Activated T-helper 17 cell treated with anti-CD3 and anti-CD28 coated beads, Interleukin-2, amount 50 U/mL, for 72 hours (primary cell): ENCODE measurements around the gene NKX1-2. TPM values are rescaled to one million over a fixed set of nuclear protein-coding genes. Genes with fewer than 3 reads are reported as not detected.
A peak's percentile ranks its signal among the peaks of the same experiment; 100 is the strongest.

Source experiments
- ATAC-seq: fragments of 150-1000 bp; cut with Tn5 transposase; replicated peaks from 2 replicates; pipeline ENCODE4 v1.10.0; 2021; ENCODE audit warnings: mild to moderate bottlenecking, moderate library complexity
- H3K27ac Mint-ChIP-seq: one replicate; pipeline ENCODE4 v1.8.0; 2022; ENCODE audit warnings: mixed read lengths
- H3K27me3 Mint-ChIP-seq: one replicate; pipeline ENCODE4 v1.8.0; 2022; ENCODE audit warnings: mixed read lengths
- H3K36me3 Mint-ChIP-seq: one replicate; pipeline ENCODE4 v1.8.0; 2022; ENCODE audit warnings: low read depth, mild to moderate bottlenecking, mixed read lengths
- H3K4me1 Mint-ChIP-seq: one replicate; pipeline ENCODE4 v1.8.0; 2022; ENCODE audit warnings: mixed read lengths
- H3K4me3 Mint-ChIP-seq: one replicate; pipeline ENCODE4 v1.8.0; 2022; ENCODE audit warnings: mild to moderate bottlenecking, mixed read lengths
- H3K9me3 Mint-ChIP-seq: one replicate; pipeline ENCODE4 v1.8.0; 2022; ENCODE audit warnings: mixed read lengths
- total RNA-seq, 2 donors: library from RNA; stranded (reverse); gene quantifications; one replicate each; pipeline ENCODE4 v1.2.3, GENCODE V29; 2022

The NKX1-2 gene
- total RNA-seq, 2 donors from 2014 or later = not detected

- H3K27me3 Mint-ChIP-seq = no peaks in the 10 kb centered on the region
- H3K36me3 Mint-ChIP-seq = peaks cover 6% of the 10 kb centered on the region
- H3K27ac Mint-ChIP-seq = no peak overlapping the region
- H3K4me1 Mint-ChIP-seq = peaks cover 4% of the 10 kb centered on the region
- H3K9me3 Mint-ChIP-seq = no peaks in the 10 kb centered on the region
- ATAC-seq = no peak
- H3K4me3 Mint-ChIP-seq = no peak overlapping the region
These were observed 33.0 kb upstream of the NKX1-2 start for GRCh38 chr10:124482876-124483275.

GRCh38 chr10:124482236-124482800 is 32.5 kb upstream of the NKX1-2 start:
- Mint-ChIP-seq H3K9me3 (no peaks in the 10 kb centered on the region), H3K27me3 (no peaks in the 10 kb centered on the region), H3K4me3 (no peak overlapping the region), H3K36me3 (peaks cover 6% of the 10 kb centered on the region), H3K27ac (no peak overlapping the region), H3K4me1 (peaks cover 4% of the 10 kb centered on the region)
- ATAC-seq = no peak

- Mint-ChIP-seq H3K4me3 (no peak overlapping the region), H3K9me3 (no peaks in the 10 kb centered on the region), H3K36me3 (peaks cover 6% of the 10 kb centered on the region), H3K27ac (no peak overlapping the region), H3K4me1 (peaks cover 4% of the 10 kb centered on the region), H3K27me3 (no peaks in the 10 kb centered on the region)
- ATAC-seq = no peak
These were observed 31.9 kb upstream of the NKX1-2 start for GRCh38 chr10:124481717-124482116.

- Mint-ChIP-seq H3K4me1 (peaks cover 4% of the 10 kb centered on the region), H3K36me3 (peaks cover 6% of the 10 kb centered on the region), H3K27me3 (no peaks in the 10 kb centered on the region), H3K4me3 (no peak overlapping the region), H3K9me3 (no peaks in the 10 kb centered on the region), H3K27ac (no peak overlapping the region)
- ATAC-seq = no peak
These were observed 31.0 kb upstream of the NKX1-2 start for GRCh38 chr10:124480860-124481259.

- no peak overlapping the region for H3K4me3 Mint-ChIP-seq
- H3K9me3 Mint-ChIP-seq = no peaks in the 10 kb centered on the region
- peaks cover 4% of the 10 kb centered on the region for H3K4me1 Mint-ChIP-seq
- no peak for ATAC-seq
- H3K27me3 Mint-ChIP-seq = no peaks in the 10 kb centered on the region
- H3K27ac Mint-ChIP-seq = no peak overlapping the region
- no peaks in the 10 kb centered on the region for H3K36me3 Mint-ChIP-seq
These were observed 28.7 kb upstream of the NKX1-2 start for GRCh38 chr10:124478515-124478914.

GRCh38 chr10:124477614-124478363 is 28.0 kb upstream of the NKX1-2 start:
- Mint-ChIP-seq H3K27ac (no peak overlapping the region), H3K27me3 (no peaks in the 10 kb centered on the region), H3K36me3 (no peaks in the 10 kb centered on the region), H3K4me1 (peaks cover 2% of the 10 kb centered on the region), H3K4me3 (no peak overlapping the region), H3K9me3 (no peaks in the 10 kb centered on the region)
- no peak for ATAC-seq

- Mint-ChIP-seq H3K36me3 (no peaks in the 10 kb centered on the region), H3K4me3 (no peak overlapping the region), H3K27ac (no peak overlapping the region), H3K4me1 (no peaks in the 10 kb centered on the region), H3K9me3 (no peaks in the 10 kb centered on the region), H3K27me3 (no peaks in the 10 kb centered on the region)
- ATAC-seq = no peak
These were observed 26.3 kb upstream of the NKX1-2 start for GRCh38 chr10:124476043-124476725.

- H3K27ac Mint-ChIP-seq = no peak overlapping the region
- ATAC-seq = no peak
- H3K9me3 Mint-ChIP-seq = no peaks in the 10 kb centered on the region
- H3K4me1 Mint-ChIP-seq = no peaks in the 10 kb centered on the region
- H3K27me3 Mint-ChIP-seq = no peaks in the 10 kb centered on the region
- no peaks in the 10 kb centered on the region for H3K36me3 Mint-ChIP-seq
- H3K4me3 Mint-ChIP-seq = no peak overlapping the region
These were observed 24.8 kb upstream of the NKX1-2 start for GRCh38 chr10:124474514-124475070.

GRCh38 chr10:124473070-124473469 is 23.2 kb upstream of the NKX1-2 start:
- no peaks in the 10 kb centered on the region for H3K36me3 Mint-ChIP-seq
- H3K9me3 Mint-ChIP-seq = no peaks in the 10 kb centered on the region
- no peaks in the 10 kb centered on the region for H3K27me3 Mint-ChIP-seq
- no peak overlapping the region for H3K27ac Mint-ChIP-seq
- no peak overlapping the region for H3K4me3 Mint-ChIP-seq
- H3K4me1 Mint-ChIP-seq = no peaks in the 10 kb centered on the region
- ATAC-seq = peak; percentile 7

- Mint-ChIP-seq H3K4me1 (no peaks in the 10 kb centered on the region), H3K27me3 (no peaks in the 10 kb centered on the region), H3K4me3 (no peak overlapping the region), H3K36me3 (no peaks in the 10 kb centered on the region), H3K27ac (no peak overlapping the region), H3K9me3 (no peaks in the 10 kb centered on the region)
- ATAC-seq = peak; percentile 28
These were observed 22.2 kb upstream of the NKX1-2 start for GRCh38 chr10:124472071-124472470.

GRCh38 chr10:124470544-124471434 is 21.0 kb upstream of the NKX1-2 start:
- Mint-ChIP-seq H3K4me3 (no peak overlapping the region), H3K9me3 (no peaks in the 10 kb centered on the region), H3K27ac (no peak overlapping the region), H3K27me3 (no peaks in the 10 kb centered on the region), H3K4me1 (peaks cover 5% of the 10 kb centered on the region), H3K36me3 (no peaks in the 10 kb centered on the region)
- ATAC-seq = peak; percentile 27

- H3K4me3 Mint-ChIP-seq = no peak overlapping the region
- no peaks in the 10 kb centered on the region for H3K9me3 Mint-ChIP-seq
- H3K4me1 Mint-ChIP-seq = peaks cover 12% of the 10 kb centered on the region
- H3K36me3 Mint-ChIP-seq = no peaks in the 10 kb centered on the region
- ATAC-seq = peak; percentile 11
- H3K27me3 Mint-ChIP-seq = no peaks in the 10 kb centered on the region
- H3K27ac Mint-ChIP-seq = no peak overlapping the region
These were observed 20.2 kb upstream of the NKX1-2 start for GRCh38 chr10:124469956-124470484.

- Mint-ChIP-seq H3K4me1 (peaks cover 21% of the 10 kb centered on the region), H3K4me3 (no peak overlapping the region), H3K36me3 (no peaks in the 10 kb centered on the region), H3K9me3 (no peaks in the 10 kb centered on the region), H3K27me3 (no peaks in the 10 kb centered on the region), H3K27ac (no peak overlapping the region)
- no peak for ATAC-seq
These were observed 18.8 kb upstream of the NKX1-2 start for GRCh38 chr10:124468624-124469023.

GRCh38 chr10:124467165-124467564 is 17.3 kb upstream of the NKX1-2 start:
- Mint-ChIP-seq H3K27me3 (no peaks in the 10 kb centered on the region), H3K27ac (no peak overlapping the region), H3K4me3 (no peak overlapping the region), H3K9me3 (no peaks in the 10 kb centered on the region), H3K36me3 (no peaks in the 10 kb centered on the region), H3K4me1 (peaks cover 21% of the 10 kb centered on the region)
- ATAC-seq = no peak
